OCI-LY3 (cell line): ENCODE data around the gene CTH.

ENCODE experiments used
- EZH2phosphoT487 ChIP-seq: fragments of 200-600 bp; shearing (Covaris generic); IDR thresholded peaks from 2 replicates; pipeline ENCODE4 v1.6.1; 2018; ENCODE audit warnings: antibody characterized with exemption, mixed run types, low read depth
- TF ChIP-seq, protein P1 (sequence below): fragments of 200-600, 300-600 bp; sonication (generic); IDR thresholded peaks from 2 replicates; pipeline ENCODE4 v1.5.1; 2014; ENCODE audit warnings: antibody characterized with exemption, low read length, low read depth

DNA sequence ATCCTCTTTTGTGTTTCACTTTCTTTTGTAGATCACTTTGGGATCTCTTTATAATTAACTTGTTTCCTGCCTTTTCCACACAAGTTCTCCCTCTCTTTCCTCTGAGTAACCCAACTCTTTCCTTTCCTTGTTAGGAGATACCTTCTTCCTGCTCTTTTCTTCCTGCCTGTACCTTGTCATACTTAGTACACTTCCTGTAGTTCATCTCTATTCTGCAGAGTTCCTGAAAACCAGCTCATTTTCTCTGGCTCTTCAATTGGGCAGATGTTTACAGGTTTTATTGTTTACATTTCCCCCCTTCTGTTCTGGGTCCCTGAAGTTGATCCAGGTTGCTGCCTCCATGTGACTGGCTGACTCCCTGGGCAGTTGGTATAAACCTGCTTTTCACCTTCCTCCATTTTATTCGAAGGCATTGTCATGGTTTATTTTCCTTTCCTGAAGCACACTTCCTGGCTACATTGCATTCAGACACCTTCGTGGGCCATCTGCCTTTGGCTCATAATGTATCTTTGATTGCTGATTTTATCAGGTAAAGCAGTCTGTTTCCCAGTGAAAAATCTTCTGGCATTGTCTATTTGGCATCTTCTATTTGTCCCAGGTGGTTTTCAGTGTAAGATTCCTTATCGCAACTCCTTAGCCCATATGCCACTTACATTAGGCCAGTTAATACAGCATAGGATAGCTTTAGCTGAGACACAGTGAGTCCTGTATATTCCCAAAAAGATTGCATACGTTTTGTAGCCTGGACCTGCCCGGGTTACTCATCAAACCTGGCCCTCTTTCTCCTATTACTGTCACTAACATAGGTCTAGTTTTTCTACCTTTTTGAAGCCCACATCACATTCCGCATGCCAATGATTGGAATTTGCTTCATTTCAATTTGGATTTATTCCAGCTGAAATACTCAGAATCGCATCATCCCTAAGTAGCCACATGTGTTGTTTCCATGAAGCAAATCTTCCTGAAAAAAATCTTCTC lies 15.4 kb downstream of the CTH start:
- TF ChIP-seq, protein P1, sequence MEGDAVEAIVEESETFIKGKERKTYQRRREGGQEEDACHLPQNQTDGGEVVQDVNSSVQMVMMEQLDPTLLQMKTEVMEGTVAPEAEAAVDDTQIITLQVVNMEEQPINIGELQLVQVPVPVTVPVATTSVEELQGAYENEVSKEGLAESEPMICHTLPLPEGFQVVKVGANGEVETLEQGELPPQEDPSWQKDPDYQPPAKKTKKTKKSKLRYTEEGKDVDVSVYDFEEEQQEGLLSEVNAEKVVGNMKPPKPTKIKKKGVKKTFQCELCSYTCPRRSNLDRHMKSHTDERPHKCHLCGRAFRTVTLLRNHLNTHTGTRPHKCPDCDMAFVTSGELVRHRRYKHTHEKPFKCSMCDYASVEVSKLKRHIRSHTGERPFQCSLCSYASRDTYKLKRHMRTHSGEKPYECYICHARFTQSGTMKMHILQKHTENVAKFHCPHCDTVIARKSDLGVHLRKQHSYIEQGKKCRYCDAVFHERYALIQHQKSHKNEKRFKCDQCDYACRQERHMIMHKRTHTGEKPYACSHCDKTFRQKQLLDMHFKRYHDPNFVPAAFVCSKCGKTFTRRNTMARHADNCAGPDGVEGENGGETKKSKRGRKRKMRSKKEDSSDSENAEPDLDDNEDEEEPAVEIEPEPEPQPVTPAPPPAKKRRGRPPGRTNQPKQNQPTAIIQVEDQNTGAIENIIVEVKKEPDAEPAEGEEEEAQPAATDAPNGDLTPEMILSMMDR = no peak
- no peak for TF ChIP-seq EZH2phosphoT487
